Right lobe of liver (tissue), 4 donors: ENCODE data around the gene RNU4-1.

Experiments
- POLR2A ChIP-seq: fragments of 450-650 bp; IDR thresholded peaks from one replicate; pipeline ENCODE4 v1.6.1; 2017; ENCODE audit warnings: antibody characterized with exemption, mild to moderate bottlenecking
- TF ChIP-seq, protein P1 (sequence below), 4 donors: fragments of 200-600 bp in 3 of 4; fragments of 450-650 bp in 1 of 4; IDR thresholded peaks; one replicate each; pipeline versions ENCODE4 v1.5.1 to v1.8.0; 2016 to 2022; ENCODE audit warnings: antibody characterized with exemption in 4 of 4, mild to moderate bottlenecking in 2 of 4
- donor health status: DM: no; HTN: no; CAD: no.
- donor health status: DM: no; HTN: no; CAD: no.
- donor health status: DM: no; HTN: yes; CAD: no.

DNA sequence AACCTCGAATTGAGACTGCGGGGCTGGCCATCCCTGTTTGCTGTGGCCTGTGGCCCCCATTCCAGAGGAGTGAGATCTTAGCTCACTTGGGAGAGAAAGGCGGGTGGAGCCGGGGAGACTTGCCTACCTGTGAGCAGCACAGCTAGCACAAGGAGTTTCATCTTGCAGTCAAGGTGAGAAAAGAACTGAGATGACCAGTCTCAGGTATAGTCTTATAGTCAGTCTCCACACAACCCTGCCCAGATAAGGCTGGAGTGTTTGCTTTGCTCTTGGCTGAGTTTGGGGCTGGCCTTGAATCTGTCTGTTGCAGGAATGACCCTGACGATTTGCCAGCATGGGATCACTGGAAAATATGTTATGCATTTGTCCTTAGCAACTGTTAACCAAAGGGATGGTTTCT, 34.6 kb upstream of the RNU4-1 start, which contains the start of gene PLA2G1B:
- TF ChIP-seq POLR2A, result no peak
- TF ChIP-seq, protein P1, sequence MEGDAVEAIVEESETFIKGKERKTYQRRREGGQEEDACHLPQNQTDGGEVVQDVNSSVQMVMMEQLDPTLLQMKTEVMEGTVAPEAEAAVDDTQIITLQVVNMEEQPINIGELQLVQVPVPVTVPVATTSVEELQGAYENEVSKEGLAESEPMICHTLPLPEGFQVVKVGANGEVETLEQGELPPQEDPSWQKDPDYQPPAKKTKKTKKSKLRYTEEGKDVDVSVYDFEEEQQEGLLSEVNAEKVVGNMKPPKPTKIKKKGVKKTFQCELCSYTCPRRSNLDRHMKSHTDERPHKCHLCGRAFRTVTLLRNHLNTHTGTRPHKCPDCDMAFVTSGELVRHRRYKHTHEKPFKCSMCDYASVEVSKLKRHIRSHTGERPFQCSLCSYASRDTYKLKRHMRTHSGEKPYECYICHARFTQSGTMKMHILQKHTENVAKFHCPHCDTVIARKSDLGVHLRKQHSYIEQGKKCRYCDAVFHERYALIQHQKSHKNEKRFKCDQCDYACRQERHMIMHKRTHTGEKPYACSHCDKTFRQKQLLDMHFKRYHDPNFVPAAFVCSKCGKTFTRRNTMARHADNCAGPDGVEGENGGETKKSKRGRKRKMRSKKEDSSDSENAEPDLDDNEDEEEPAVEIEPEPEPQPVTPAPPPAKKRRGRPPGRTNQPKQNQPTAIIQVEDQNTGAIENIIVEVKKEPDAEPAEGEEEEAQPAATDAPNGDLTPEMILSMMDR (IDR thresholded peaks at IDR 0.05), result no peak
